ENCODE measurements around the gene WDPCP.

- TF ChIP-seq CTCF (IDR thresholded peaks at IDR 0.05) (no peak), NFE2L2 (conservative IDR thresholded peaks at IDR 0.05; ENCODE audit: low read length) (no peak)
Measured at GRCh38 chr2:63118821-63119220, 469.5 kb downstream of the WDPCP start.

Measured in A549 (cell line).